Middle frontal gyrus (tissue), 1 donor: Measurements from ENCODE around the gene COQ10A.
A peak's percentile ranks its signal among the peaks of the same experiment; 100 is the strongest.

Experiments
- DNase-seq: peaks from one replicate; pipeline ENCODE4 v3.0.0-alpha.2; 2015; ENCODE audit warnings: low spot score; ENCODE audit errors: extremely low spot score

The COQ10A gene

DNA sequence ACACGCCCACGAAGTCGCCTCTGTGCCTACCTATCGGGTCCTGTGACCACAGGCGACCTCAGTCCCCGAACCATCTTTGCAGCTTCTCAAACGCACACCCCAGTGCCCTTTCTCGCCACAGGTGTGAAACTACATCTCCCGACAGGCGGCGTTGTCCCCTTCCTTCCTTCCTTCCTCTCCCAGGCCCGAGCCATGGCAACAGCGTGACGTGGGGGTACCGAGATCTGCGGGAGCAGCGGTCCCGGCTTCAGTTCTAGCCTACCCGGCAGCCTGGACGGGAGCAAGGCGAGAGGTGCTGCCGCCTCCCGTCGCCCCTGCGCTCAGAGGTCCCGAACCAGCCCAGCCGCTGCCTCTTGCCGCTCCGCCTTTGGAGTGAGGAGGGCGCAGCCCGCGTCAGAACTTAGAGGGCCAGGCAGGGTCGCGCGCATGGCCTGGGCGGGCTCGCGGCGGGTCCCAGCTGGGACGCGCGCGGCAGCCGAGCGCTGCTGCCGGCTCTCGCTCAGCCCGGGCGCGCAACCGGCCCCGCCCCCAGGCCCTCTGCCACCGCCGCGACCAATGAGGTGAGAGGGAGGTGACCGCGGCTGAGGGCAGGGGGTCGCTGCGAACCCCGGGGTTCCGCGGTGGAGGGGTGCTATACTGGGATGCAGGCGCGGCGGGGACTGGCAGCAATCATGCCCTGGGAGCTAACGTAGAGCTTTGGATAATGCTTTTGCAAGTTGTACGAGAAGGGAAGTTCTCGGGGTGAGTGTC, at the start of gene COQ10A:
COQ10A (plus strand) TSS at position 250 of the 750 bp plus-strand sequence; CDS start at position 427, 177 bp downstream.
- peak; percentile 73 for DNase-seq

DNA sequence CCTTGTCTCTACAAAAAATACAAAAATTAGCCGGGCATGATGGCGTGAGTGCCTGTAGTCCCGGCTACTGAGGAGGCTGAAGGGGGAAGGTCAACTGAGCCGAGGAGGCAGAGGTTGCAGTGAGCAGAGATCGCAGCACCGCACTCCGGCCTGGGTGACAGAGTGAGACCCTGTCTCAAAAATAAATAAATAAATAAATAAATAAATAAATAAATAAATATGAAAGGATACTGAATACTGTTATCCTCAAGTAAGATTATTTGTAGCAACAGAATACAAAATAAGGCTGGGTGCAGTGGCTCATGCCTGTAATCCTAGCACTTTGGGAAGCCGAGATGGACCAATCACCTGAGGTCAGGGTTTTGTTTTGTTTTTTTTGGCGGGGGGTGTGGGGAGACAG, 46.9 kb upstream of the COQ10A start:
- no peak for DNase-seq

DNA sequence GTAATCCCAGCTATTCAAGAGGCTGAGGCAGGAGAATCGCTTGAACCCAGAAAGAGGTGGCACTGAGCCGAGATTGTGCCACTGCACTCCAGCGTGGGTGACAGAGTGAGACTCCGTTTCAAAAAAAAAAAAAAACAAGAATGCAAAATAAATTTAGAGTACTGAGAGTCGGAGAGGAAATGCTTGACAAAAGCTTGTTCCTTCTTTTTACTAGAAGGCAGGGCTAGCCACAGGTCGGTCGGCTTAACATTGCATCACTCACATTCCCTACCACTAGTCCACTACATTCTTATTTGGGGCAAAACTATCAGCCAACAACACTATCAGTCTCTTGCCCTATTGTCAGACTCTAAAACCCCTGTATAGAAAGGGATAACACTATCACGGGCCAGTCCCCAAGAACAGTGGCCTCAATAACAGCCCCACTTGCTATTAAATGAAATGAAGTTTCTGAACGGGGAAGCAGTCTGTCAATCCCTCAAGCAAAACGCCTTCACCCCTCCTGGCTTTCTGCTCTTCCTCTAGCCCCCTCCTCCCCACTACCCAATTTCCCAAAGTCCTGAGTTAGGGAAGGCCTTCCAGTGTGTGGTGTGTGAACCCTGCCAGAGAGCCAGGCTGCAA, 46.0 kb upstream of the COQ10A start:
- DNase-seq = no peak

DNA sequence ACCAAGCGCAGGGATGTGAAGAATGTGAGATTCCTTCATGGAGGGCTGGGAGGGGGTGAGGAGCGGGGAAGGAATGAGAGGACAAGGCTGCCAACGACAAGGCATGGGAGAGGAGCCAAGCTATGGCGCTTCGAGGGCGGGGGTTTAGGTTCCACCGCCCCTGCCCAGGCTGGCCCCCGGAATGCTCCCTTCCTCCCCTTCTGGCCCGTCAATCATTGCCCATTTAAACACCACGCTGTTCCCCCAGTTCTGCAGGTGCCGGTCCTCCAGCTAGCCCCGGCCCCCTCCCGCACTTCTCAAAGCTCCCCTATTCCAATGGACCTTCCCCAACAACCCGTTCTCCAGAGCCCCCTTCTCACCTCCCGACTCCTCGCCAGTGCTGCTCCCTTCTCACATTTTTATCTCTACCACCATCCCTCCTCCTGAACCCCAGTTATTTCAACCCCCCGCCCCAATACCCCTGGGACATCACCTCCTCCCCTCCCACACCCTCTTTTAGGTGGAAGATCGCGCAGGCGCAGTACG, 45.4 kb upstream of the COQ10A start:
- DNase-seq = no peak

DNA sequence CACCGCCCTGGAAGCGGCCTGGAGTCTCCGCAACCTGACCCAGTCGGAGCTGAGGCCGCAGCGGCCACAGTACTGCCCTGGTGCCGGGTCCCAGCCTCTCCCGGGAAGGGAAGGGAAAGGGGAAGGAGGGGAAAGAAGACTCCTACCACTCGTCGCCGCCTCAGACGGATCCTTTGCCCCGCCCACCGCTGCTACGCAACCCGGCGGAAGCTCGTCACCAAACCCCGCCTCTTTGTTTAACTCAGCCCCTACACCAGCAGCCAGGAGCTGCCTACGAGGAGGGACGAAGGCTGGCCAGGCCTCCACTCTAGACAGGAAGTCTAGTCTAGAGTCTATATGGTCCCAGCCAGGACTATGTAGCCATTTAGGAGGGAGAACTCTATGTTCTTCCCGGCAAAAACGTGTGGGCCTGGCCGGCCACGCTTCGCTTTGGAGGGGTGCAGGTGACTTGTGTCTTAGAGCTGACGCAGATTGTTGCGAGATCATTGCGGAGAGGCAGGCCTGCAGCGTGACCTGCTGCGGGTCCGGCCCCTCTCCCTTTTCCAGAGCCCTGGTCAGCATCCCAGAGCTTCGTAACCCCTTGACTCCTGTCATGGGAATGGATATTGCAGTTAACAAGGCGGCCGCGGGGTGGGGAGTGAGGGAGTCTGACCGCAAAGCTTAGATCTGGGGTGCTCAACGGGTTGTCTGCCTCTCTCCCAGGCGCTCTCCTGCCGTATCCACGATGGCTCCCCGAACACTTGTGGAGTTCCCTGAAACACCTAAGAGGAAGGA, 44.8 kb upstream of the COQ10A start, which contains the start of gene RNF41:
RNF41 (minus strand) TSS at position 166 of the 774 bp plus-strand sequence. CDS start 7,875 bp downstream, outside the sequence.
- DNase-seq = peak; percentile 95

DNA sequence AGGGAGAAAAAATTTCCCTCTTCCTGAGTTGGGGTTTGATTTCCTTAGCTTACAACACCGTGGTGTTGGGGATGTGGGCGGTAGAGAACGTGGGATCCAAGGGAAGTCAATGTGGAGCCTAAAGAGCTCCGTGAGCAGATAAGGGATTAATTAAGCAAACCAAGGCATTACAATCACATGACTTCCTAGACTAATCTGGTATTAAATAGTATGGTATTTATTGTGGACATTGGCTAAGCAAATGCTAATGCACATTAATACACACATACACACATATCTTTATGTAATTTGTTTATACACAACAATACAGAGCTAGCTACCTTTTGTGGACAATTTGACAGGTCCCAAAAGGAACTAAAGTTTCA, 44.2 kb upstream of the COQ10A start:
- DNase-seq = no peak

DNA sequence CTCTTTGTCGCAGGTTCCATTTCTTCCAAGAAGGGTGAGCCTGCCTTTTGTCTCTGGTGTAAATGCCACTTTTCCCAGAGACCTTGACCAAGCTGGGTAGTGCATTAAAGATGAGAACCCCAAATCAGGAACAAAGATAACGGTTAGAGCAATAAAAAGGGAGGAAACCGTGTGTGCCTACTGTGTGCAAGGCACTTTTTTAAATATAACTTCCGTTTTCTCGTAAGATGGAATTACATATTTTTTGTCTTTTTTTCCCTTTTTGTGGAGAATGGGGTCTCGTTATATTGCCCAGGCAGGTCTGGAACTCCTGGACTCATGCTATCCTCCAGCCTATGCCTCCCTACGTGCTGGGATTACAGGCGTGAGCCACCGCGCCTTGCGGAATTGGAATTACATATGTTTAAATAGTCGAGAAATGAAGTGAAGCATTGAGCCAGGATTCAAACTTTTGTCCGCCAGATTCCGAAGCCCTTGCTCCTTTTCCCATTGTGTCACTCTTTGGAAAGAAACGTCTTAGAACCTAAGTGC, 43.1 kb upstream of the COQ10A start:
- DNase-seq = no peak

DNA sequence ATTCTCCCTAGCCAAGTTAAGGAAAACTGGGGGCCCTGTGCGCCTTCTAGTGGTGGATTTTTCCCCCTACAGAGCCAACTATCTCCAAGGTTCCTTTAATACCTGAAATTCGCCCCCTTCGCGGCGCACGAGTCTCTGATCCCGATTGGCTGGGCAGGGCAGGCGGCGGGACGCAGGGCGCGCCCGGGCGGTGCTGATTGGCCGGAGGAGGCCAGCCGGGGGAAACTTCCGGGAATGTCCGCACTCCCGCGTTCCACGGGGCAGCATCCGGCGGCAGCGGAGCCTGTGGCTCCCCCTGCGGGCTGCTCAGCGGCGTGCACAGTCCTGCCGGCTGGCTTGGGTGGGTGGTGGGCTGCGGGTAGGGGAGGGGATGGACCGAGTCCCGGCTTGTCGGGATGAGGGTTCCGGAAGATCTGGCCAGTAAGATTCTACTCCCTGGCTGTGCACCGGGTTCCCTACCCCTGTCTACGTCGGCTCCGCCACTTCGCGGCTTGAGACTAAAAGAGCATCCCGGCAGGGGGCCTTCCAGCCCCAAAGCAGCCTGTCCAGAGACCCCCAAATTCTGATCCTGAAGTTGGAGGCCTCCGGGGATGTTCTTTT, 42.5 kb upstream of the COQ10A start, which contains the start of gene NABP2:
NABP2 (plus strand) TSS at position 241 of the 600 bp plus-strand sequence. CDS start 515 bp downstream, outside the sequence.
- DNase-seq = peak; percentile 96

DNA sequence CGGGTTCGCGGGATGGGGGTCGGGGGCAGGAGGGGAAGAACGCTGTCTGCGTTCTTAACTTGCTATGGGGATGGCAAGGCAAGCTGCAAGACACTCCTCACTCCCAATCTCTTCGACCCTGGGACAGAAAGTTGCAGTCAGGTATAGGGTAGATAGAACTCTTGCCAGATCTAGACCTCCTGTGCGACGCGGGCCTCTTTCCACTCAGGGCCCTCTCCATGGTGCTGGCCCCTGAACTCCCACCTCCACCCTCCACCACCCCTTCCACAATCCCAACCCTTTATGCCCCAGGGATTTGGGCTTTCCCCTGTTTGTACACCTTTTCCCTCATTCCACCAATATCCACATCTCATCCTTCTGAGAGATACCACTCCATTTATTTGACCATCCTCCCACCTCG, 41.8 kb upstream of the COQ10A start:
- DNase-seq = no peak

DNA sequence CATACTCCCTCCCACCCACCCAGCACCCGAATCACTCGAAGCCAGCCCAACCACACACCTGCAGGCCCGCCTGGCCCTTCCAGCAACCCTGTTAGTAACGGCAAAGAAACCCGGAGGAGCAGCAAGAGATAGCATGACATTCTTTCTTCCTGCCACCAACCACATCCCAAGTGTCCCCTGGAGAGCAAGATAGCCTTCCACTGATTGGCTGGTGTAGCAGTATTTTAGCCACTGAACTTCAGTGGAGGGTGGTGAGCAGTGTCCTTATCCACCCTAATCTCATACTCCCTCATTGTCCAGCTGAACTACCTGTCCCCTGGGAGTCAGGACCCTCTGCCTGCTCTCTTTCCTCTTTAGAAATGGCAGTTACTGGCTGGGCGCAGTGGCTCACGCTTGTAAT, 37.7 kb upstream of the COQ10A start:
- no peak for DNase-seq

DNA sequence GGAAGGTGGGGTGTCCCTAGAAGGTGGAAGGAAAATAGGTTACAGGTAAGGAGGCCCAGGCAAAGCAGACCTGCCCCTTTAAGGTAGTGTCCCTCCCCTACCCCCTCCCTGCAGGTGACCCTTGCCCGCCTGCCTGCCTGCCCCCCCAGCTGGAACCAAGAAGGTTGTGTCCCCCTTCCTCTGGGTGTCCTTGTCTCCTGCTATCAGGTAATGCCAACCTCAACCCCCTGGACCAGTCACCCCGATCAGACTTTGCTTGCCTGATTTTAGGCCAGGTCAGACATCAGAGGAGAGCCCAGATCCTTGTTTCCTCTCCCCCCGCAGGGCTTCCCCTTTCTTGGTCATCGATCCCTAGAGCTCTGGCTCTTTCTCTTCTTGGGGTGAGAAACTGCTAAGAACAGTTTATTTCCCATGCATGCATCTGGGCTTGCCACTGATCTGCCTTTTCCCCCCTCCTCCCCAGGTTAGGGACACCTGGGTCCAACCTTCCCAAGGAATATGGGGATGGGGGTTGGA, 36.8 kb upstream of the COQ10A start, which contains the start of gene SLC39A5:
SLC39A5 (plus strand) TSS at position 136 of the 516 bp plus-strand sequence. CDS start 1,224 bp downstream, outside the sequence.
- no peak for DNase-seq

DNA sequence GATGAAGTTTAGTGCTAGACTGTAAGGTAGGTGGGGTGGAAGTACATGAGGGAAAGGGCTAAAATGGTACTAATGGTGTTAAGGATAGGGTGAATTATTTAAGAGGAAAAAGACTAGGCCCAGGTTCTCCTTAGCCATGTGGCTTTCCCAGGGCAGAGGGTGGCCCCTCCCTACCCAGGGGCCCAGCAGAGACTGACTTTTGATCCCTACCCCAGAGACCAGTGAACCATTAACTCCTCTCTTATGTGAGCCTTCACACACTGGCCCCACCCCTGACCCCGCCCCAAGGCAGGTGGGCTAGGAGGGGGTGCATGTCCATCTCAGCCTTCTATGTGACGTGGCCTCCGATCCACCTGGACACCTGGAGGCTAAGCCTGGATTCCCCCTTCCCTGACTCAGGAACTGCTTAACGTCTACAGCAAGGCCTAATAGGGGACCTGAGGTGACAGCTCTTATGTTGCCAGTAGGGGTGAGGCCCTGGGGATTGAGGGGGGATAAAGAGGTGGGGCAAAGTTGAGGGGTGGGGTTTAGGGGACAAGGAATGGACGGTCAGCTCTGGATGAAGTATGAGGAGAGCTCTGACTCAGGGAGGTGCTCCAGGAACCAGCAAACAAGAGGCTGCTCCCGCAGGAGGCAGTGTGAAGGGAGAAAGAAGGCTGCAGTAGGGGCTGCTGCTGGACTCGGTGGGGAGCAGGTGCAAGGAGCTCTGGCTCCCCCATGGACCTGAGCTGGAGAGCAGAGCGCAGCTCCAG, 36.1 kb upstream of the COQ10A start:
- DNase-seq = no peak

DNA sequence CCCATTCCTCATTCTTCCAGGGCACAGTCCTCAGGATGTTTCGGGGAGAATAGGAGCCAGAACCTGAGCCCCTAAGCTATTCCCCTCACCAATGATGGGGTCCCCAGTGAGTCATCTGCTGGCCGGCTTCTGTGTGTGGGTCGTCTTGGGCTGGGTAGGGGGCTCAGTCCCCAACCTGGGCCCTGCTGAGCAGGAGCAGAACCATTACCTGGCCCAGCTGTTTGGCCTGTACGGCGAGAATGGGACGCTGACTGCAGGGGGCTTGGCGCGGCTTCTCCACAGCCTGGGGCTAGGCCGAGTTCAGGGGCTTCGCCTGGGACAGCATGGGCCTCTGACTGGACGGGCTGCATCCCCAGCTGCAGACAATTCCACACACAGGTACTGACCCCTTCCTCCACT, 35.6 kb upstream of the COQ10A start:
- DNase-seq = no peak

DNA sequence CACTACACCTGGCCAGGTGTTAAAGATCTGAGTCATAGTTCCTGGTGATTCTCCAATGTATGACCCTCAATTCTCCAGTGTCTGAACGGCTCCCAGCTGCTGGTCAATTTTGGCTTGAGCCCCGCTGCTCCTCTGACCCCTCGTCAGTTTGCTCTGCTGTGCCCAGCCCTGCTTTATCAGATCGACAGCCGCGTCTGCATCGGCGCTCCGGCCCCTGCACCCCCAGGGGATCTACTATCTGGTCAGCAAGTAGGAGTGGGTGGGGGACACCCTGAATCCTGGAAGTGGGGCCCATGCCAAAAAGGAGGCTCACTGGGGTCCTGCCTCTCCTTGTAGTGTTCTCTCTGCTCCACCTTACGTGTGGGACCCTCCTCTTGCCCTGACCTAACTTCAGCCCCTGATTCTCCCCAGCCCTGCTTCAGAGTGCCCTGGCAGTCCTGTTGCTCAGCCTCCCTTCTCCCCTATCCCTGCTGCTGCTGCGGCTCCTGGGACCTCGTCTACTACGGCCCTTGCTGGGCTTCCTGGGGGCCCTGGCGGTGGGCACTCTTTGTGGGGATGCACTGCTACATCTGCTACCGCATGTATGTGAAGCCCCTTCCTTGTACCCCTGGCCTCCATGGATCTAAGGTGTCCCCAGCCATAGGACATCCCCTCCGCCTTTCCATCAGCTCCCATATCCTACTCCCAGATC, 31.9 kb upstream of the COQ10A start:
- DNase-seq = no peak

DNA sequence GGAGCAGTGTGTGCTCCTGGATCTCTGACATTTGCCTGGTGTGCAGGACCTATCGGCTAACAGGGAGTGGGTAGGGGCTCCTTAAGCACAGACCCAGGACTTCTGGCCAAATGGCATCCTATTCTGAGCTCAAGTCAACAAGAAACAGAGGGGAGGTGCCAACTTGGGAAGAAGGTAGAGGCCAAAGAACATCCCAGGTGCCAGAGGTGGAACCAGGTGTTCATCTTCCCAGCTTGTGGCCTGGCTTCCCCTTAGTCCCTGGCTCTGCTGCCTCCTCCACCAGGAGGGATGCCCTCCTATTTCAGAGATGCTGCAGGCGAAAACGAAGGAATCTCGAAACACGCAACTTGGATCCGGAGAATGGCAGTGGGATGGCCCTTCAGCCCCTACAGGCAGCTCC, 30.7 kb upstream of the COQ10A start:
- no peak for DNase-seq

DNA sequence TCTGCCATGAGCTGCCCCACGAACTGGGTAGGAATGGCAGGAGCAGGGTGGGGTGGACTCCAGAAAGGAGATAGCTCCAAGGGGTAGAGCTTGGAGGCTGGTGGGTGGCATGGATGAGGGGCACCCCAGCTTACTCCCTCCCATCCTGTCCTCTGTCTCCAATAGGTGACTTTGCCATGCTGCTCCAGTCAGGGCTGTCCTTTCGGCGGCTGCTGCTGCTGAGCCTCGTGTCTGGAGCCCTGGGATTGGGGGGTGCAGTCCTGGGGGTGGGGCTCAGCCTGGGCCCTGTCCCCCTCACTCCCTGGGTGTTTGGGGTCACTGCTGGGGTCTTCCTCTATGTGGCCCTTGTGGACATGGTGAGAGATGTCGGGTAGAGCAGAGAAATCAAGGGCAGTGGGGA, 29.8 kb upstream of the COQ10A start:
- DNase-seq = no peak

DNA sequence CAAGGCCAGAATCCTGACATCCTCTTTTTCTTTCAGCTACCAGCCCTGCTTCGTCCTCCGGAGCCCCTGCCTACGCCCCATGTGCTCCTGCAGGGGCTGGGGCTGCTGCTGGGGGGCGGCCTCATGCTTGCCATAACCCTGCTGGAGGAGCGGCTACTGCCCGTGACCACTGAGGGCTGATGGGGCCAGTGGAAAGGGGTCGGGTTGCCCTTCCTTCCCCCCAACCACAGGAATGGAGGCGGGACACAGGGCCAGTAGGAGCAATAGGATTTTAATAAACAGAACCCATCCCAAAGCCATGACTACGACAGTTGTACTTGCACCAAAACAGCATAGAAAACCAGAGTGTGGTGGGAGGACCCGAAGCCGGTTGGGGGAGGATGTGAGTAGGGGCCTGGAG, 29.2 kb upstream of the COQ10A start:
- no peak for DNase-seq

DNA sequence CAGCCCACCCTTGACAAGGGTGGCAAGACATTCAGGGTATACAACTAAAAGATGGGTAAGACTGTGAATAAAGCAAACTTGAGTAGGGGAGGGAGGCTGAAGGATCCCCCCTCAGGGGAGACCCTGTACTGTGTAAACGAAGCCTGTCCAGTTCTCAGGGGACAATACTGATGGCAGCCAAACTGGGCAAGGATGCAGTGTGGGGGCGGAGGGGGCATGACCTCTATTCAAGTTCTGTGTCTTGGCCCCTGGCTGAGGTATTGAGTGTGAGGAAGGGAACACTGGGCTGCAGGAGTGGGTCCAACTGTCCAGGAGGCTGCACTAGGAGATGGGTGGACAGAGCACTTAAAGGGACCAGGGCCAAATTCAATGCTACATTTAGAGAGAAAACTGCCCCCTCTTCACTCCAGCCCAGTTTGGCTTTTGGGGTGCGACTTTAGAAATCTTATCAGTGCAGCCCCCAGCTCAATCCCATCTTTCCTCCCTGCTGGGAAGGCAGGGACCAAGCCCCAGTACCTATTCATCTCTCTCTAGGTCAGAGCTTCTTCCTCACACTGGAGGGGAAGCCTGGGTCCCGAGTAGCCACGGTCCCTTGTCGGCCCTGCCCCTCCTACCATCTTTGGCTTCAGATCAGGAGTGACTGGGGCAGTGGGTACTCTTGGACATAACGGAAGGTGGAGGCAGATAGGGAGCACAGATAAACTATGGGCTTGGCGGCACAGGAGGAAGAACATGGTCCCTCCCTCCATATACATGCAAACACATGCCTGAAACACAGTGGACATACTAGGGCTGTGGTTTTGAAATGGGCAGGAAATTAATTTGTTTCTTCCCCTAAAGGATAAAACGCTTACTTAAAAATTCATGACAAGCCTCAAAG, 25.1 kb upstream of the COQ10A start:
- DNase-seq = no peak
